NCI-H748 (cell line): ENCODE results near the gene CNBP.
"Not testable (repeated sequence)": the region's sequence is repeated elsewhere in the genome, so short reads cannot be mapped to it uniquely, and the experiment has no call there.

Experiments
- DNase-seq: peaks from one replicate; lab custom pipeline; 2025; ENCODE audit not compliant: unreplicated experiment; lab: John Stamatoyannopoulos, UW

Gene CNBP

GRCh38 chr3:129185783-129186182, 2.1 kb upstream of the CNBP start:
- DNase-seq: no peak

GRCh38 chr3:129184784-129185542, 1.3 kb upstream of the CNBP start:
- not testable (repeated sequence) for DNase-seq

DNA sequence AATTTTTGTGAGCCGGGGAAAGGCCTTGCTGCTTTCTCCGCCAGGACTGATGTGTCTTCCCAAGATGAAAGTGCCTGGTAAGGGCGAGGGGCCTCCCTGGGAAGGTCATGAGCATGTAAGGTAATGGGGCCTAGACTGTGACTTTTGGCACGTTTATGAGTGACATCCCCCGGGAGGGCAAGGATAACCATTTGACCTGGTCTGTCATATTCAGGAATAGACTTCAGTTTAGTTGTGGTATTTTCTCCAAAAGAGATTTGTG, 631 bp upstream of the CNBP start:
- peak; percentile 30 for DNase-seq

- peak; percentile 27 for DNase-seq
These were observed 1.1 kb downstream of the CNBP start for GRCh38 chr3:129182390-129183185.

DNA sequence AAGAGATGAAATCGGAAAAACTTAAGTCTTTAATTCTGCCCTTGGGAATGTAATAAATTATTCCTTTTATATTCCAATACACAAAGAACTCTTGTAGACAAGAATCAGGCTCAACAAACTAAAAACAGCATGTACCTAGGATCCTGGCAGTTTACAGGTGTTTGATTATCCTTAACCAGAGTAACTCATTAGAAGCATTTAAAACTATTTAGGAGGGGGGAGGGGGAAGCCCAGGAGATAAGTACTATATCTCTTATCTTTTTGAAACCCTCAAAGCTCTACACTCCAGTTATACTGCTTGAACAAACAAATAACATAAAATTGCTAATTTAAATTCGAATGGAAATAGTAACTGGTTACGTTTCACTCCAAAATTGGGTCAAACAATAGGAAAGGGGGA, 1.9 kb downstream of the CNBP start:
- no peak for DNase-seq

DNA sequence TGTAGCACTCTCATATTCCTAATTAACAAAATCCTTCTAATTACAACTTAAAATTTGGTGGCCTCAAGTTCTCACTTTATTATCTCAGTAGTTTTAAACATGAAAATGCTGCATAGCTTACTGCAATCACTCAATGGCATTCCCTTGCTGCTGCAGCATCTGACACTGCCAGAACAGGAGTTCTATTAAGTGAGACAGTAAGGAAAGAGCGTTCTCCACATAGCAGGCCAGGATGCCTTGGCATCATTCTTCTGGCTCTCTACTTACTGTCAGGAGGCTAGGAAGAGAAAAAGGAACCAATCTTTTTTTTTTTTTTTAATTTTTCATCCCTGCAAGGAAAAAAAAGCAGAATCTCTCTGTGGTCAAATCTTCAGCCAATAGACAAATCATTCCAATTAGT, 3.2 kb downstream of the CNBP start:
- DNase-seq: no peak

DNA sequence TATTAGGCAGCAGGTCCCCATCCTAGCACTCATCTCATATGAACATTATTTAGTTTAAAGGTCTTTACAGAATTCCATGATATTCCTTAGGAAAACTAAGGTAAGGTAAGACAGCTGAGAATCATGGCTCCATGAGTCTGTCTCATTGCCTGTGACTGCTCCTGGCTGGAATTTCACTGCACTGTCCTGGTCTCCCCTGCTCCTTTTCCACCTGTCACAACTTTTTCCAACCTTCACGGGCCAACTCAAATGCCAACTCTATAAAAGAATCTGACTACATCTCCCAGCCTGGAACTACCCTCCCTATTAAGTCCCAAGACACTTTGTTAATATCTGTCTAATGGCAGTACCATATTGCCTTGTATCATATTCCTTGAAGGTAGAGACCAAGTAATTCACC, 7.6 kb downstream of the CNBP start:
- no peak for DNase-seq

- no peak for DNase-seq
These were observed 10.0 kb downstream of the CNBP start for GRCh38 chr3:129173725-129174124.

GRCh38 chr3:129173206-129173605, 10.5 kb downstream of the CNBP start:
- DNase-seq: no peak

DNA sequence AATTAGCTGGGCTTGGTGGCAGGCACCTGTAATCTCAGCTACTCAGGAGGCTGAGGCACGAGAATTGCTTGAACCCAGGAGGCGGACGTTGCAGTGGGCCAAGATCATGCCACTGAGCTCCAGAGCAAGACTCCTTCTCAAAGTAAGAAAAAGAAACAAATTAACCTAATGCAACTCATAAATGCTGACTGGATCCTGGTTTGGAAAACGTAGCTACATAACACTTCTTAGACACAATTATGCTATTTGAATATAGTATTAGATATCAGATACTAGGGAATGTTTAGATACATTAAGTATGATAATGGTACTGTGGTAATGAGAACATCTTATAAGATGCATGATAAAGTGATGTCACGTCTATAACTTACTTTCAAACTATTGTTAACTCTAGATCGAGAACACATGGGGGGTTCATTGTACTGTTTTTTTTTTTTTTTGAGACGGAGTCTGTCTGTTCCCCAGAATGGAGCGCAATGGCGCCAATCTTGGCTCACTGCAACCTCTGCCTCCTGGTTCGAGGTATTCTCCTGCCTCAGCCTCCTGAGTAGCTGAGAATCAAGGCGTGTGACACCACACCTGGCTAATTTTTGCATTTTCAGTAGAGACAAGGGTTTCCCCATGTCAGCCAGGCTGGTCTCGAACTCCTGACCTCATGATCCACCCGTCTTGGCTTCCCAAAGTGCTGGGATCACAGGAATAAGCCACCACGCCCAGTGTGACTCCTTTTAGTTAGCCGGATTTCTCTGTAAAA, 16.9 kb downstream of the CNBP start:
- no peak for DNase-seq

GRCh38 chr3:129165594-129165993, 18.1 kb downstream of the CNBP start:
- not testable (repeated sequence) for DNase-seq

DNA sequence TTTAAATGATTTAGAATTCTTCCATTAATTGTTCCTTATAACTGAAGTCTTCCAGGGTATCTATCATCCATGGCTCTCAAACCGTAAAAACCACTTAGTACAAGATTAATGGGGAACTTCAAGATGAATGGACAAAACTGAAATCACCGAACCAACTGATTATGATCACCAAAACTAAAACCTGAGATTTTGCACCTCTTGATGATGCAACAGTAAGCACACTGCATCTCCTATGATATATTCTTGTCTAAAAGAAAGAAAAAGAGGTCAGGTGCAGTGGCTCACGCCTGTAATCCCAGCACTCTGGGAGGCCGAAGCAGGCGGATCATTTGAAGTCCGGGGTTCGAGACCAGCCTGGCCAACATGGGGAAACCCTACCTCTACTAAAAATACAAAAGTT, 19.2 kb downstream of the CNBP start:
- no peak for DNase-seq

- no peak for DNase-seq
These were observed 20.7 kb downstream of the CNBP start for GRCh38 chr3:129162729-129163579.

DNA sequence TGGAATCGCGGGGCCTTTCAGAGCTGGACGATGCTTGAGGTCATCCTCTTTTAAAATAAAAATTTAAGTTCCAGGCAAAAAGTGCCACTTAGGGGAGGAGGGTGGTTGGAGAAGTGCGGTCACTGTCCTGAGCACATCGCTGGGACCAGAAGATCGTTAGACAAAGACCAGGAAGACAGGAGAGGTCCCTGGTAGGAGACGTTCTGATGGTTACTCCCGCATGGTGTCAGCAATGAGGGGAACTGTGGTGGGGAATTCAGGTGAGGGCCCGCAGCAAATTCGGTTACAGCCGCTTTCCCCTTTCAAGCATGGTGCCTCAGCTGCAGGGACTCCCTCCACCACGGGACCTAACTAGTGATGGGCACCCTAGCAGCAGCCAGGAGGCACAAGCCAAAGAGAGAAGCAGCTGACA, 21.8 kb downstream of the CNBP start:
- no peak for DNase-seq

- DNase-seq: peak; percentile 91
These were observed 22.5 kb downstream of the CNBP start, which contains the start of gene ISY1 for GRCh38 chr3:129160891-129161859. ISY1 (minus strand) TSS chr3:129161063; CDS start chr3:129160975, 88 bp downstream.

- no peak for DNase-seq
These were observed 38.9 kb downstream of the CNBP start for GRCh38 chr3:129144786-129145185.

- not testable (repeated sequence) for DNase-seq
These were observed 42.7 kb downstream of the CNBP start for GRCh38 chr3:129141011-129141410.

GRCh38 chr3:129139911-129140310, 43.8 kb downstream of the CNBP start:
- no peak for DNase-seq

DNA sequence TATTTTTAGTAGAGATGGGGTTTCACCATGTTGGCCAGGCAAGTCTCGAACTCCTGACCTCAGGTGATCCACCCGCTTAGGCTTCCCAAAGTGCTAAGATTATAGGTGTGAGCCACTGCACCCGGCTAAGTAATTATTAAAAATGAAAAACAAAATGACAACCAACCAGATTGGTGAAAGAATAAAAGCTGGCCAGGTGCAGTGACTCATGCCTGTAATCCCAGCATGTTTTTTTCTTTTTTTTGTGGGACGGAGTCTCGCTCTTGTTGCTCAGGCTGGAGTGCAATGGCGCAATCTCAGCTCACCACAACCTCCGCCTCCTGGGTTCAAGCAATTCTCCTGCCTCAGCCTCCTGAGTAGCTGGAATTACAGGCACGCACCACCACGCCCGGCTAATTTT, 47.4 kb downstream of the CNBP start:
- DNase-seq: not testable (repeated sequence)
